KMS-11 (cell line): ENCODE data around the gene PIM1.

Experiments used
- H2AFZ ChIP-seq: fragments of 200-600 bp; sonication (generic); 2 replicates; pipeline ENCODE4 v1.6.1; 2016; ENCODE audit warnings: antibody characterized with exemption, mixed run types, low read depth
- H3K27ac ChIP-seq: fragments of 200-600 bp; sonication (generic); 2 replicates; pipeline ENCODE4 v1.6.1; 2016; ENCODE audit warnings: mild to moderate bottlenecking, mixed run types
- H3K27me3 ChIP-seq: fragments of 200-600 bp; sonication (generic); 2 replicates; pipeline ENCODE4 v1.6.1; 2017; ENCODE audit warnings: mild to moderate bottlenecking, low read depth, mixed run types, moderate library complexity; ENCODE audit not compliant: insufficient read depth
- H3K36me3 ChIP-seq: fragments of 200-600 bp; sonication (generic); 2 replicates; pipeline ENCODE4 v1.6.1; 2017; ENCODE audit warnings: mild to moderate bottlenecking, mixed run types; ENCODE audit not compliant: insufficient read depth
- H3K4me1 ChIP-seq: fragments of 200-600 bp; sonication (generic); 2 replicates; pipeline ENCODE4 v1.6.1; 2016; ENCODE audit warnings: mild to moderate bottlenecking, low read depth, mixed run types; ENCODE audit not compliant: poor library complexity, severe bottlenecking
- H3K4me2 ChIP-seq: fragments of 200-600 bp; sonication (generic); 2 replicates; pipeline ENCODE4 v1.7.0; 2016; ENCODE audit warnings: mild to moderate bottlenecking, mixed run types
- H3K4me3 ChIP-seq: fragments of 200-600 bp; sonication (generic); IDR thresholded peaks from 2 replicates; pipeline ENCODE4 v1.6.1; 2017; ENCODE audit warnings: low read depth, low read length, mixed read lengths; ENCODE audit not compliant: insufficient read depth
- H3K79me2 ChIP-seq: fragments of 200-600 bp; sonication (generic); 2 replicates; pipeline ENCODE4 v1.6.1; 2016; ENCODE audit warnings: low read depth, mixed run types; ENCODE audit not compliant: insufficient read depth
- H3K9ac ChIP-seq: fragments of 200-600 bp; sonication (generic); 2 replicates; pipeline ENCODE4 v1.6.1; 2016; ENCODE audit warnings: mild to moderate bottlenecking, mixed run types
- H4K20me1 ChIP-seq: fragments of 200-600 bp; sonication (generic); 2 replicates; pipeline ENCODE4 v1.6.1; 2016; ENCODE audit warnings: mild to moderate bottlenecking, mixed run types; ENCODE audit not compliant: insufficient read depth
- TF ChIP-seq, protein P1 (sequence below): fragments of 200-600 bp; sonication (generic); conservative IDR thresholded peaks from 2 replicates; pipeline ENCODE4 v1.6.1; 2017; ENCODE audit warnings: low read depth, mild to moderate bottlenecking, antibody characterized with exemption, low read length, moderate library complexity, mixed read lengths

PIM1 gene

GRCh38 chr6:37129566-37129965, 40.4 kb upstream of the PIM1 start:
- H3K4me2 ChIP-seq = no peak overlapping the region
- no peak overlapping the region for H2AFZ ChIP-seq
- no peak overlapping the region for H3K27ac ChIP-seq
- H3K4me3 ChIP-seq = no peak overlapping the region
- H3K79me2 ChIP-seq = no peaks in the 10 kb centered on the region
- TF ChIP-seq, protein P1, sequence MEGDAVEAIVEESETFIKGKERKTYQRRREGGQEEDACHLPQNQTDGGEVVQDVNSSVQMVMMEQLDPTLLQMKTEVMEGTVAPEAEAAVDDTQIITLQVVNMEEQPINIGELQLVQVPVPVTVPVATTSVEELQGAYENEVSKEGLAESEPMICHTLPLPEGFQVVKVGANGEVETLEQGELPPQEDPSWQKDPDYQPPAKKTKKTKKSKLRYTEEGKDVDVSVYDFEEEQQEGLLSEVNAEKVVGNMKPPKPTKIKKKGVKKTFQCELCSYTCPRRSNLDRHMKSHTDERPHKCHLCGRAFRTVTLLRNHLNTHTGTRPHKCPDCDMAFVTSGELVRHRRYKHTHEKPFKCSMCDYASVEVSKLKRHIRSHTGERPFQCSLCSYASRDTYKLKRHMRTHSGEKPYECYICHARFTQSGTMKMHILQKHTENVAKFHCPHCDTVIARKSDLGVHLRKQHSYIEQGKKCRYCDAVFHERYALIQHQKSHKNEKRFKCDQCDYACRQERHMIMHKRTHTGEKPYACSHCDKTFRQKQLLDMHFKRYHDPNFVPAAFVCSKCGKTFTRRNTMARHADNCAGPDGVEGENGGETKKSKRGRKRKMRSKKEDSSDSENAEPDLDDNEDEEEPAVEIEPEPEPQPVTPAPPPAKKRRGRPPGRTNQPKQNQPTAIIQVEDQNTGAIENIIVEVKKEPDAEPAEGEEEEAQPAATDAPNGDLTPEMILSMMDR = no peak
- H3K36me3 ChIP-seq = no peaks in the 10 kb centered on the region
- H3K27me3 ChIP-seq = no peaks in the 10 kb centered on the region
- H4K20me1 ChIP-seq = no peaks in the 10 kb centered on the region
- H3K4me1 ChIP-seq = no peaks in the 10 kb centered on the region
- no peak overlapping the region for H3K9ac ChIP-seq

DNA sequence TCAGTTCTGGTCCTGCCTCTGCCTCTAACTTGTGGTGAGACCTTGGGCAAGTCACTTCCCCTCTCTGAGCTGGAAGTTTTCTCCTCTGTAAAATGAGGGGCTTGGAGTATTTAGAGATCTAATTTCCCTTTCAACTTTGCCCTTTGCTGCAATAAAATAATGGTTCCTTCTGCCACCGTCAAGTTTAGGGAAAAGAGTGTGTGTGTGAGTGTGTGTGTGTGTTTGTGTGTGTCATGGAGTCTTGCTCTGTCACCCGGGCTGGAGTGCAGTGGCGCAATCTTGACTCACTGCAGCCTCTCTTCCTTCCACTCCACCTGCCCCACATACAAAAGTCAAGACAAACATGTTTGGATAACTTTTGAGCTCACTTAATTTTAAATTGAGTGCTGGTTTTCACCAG, 39.2 kb upstream of the PIM1 start:
- Histone ChIP-seq H4K20me1 (no peaks in the 10 kb centered on the region), H3K27ac (no peak overlapping the region), H3K79me2 (no peaks in the 10 kb centered on the region), H3K9ac (no peak overlapping the region), H3K4me1 (no peaks in the 10 kb centered on the region), H3K27me3 (no peaks in the 10 kb centered on the region), H3K36me3 (no peaks in the 10 kb centered on the region), H3K4me3 (no peak overlapping the region), H2AFZ (no peak overlapping the region), H3K4me2 (no peak overlapping the region)
- TF ChIP-seq, protein P1 = no peak

- TF ChIP-seq, protein P1 = no peak
- Histone ChIP-seq H3K4me2 (no peak overlapping the region), H3K4me3 (no peak overlapping the region), H3K9ac (no peak overlapping the region), H3K79me2 (no peaks in the 10 kb centered on the region), H3K27me3 (no peaks in the 10 kb centered on the region), H3K4me1 (no peaks in the 10 kb centered on the region), H2AFZ (no peak overlapping the region), H3K36me3 (no peaks in the 10 kb centered on the region), H3K27ac (no peak overlapping the region), H4K20me1 (no peaks in the 10 kb centered on the region)
Measured at GRCh38 chr6:37131104-37131959, 38.6 kb upstream of the PIM1 start.

GRCh38 chr6:37131960-37132253, 38.0 kb upstream of the PIM1 start:
- TF ChIP-seq, protein P1 = no peak
- Histone ChIP-seq H3K4me2 (no peak overlapping the region), H3K27ac (no peak overlapping the region), H4K20me1 (no peaks in the 10 kb centered on the region), H3K9ac (no peak overlapping the region), H3K36me3 (no peaks in the 10 kb centered on the region), H3K27me3 (no peaks in the 10 kb centered on the region), H3K4me3 (no peak overlapping the region), H3K4me1 (no peaks in the 10 kb centered on the region), H3K79me2 (no peaks in the 10 kb centered on the region), H2AFZ (no peak overlapping the region)
